PC-3 (cell line): Measurements from ENCODE around the gene PHACTR2.

Source experiments
- EZH2 ChIP-seq: fragments of 300-600 bp; sonication (generic); IDR thresholded peaks from one replicate; pipeline ENCODE4 v1.6.1; 2017; ENCODE audit warnings: antibody characterized with exemption, mild to moderate bottlenecking, low read length; ENCODE audit not compliant: unreplicated experiment
- EZH2phosphoT487 ChIP-seq: fragments of 300-600 bp; sonication (generic); IDR thresholded peaks from 2 replicates; pipeline ENCODE4 v1.6.1; 2018; ENCODE audit warnings: mild to moderate bottlenecking, antibody characterized with exemption, low read length, borderline replicate concordance

DNA sequence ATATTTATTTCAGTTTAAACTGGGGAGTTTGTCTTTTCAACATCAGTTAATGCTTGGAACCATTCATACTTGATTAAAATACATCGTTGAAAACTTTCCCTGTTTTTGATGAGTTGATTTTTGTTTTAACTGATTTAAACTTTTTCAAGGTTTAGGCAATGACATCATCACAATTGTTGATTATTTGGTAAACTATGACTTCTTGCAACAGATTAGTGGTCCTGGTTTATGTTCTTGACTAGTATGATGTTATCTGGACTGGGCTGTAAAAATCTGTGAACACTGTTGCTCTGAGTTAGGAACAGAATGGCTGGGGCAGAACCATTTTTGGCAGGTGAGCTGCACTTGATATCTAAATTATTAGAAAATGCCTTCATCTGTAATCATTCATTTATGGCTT lies 186.5 kb downstream of the PHACTR2 start, which contains the start of gene ZC2HC1B:
- TF ChIP-seq EZH2 = no peak
- TF ChIP-seq EZH2phosphoT487 = no peak
